H1 (cell line): Measurements from ENCODE around the gene TAF3.

ENCODE experiments used
- BRCA1 ChIP-seq: IDR thresholded peaks from 2 replicates; pipeline ENCODE4 v1.6.1; 2012; ENCODE audit warnings: low read depth, low read length, improper control_type of control experiment
- CREB1 ChIP-seq: IDR thresholded peaks from 2 replicates; pipeline ENCODE4 v1.6.1; 2012; ENCODE audit warnings: inconsistent platforms
- EGR1 ChIP-seq: IDR thresholded peaks from 2 replicates; pipeline ENCODE4 v1.6.1; 2011; ENCODE audit warnings: low read depth, low read length, borderline replicate concordance
- EP300 ChIP-seq, 2 experiments: IDR thresholded peaks; 1 replicate in 1 of 2; 2 replicates in 1 of 2; pipeline ENCODE4 v1.6.1; 2011 to 2012; ENCODE audit warnings: low read depth in 2 of 2, low read length in 2 of 2, mild to moderate bottlenecking in 2 of 2, borderline replicate concordance in 1 of 2, inconsistent platforms in 1 of 2, moderate library complexity in 1 of 2
- POLR2A ChIP-seq, 2 experiments: IDR thresholded peaks; 1 replicate in 1 of 2; 2 replicates in 1 of 2; pipeline ENCODE4 v1.6.1; 2011; ENCODE audit warnings: low read depth in 2 of 2, low read length in 2 of 2, mild to moderate bottlenecking in 2 of 2; ENCODE audit errors: control extremely low read depth in 1 of 2
- POLR2AphosphoS5 ChIP-seq: IDR thresholded peaks from 2 replicates; pipeline ENCODE4 v1.6.1; 2011; ENCODE audit warnings: low read depth, low read length
- RAD21 ChIP-seq, 2 experiments: IDR thresholded peaks in 1 of 2; conservative IDR thresholded peaks in 1 of 2; 2 replicates each; pipeline ENCODE4 v1.6.1; 2011; ENCODE audit warnings: low read depth in 2 of 2, low read length in 2 of 2, improper control_type of control experiment in 1 of 2, inconsistent platforms in 1 of 2, mild to moderate bottlenecking in 1 of 2, moderate library complexity in 1 of 2
- SIRT6 ChIP-seq: IDR thresholded peaks from one replicate; pipeline ENCODE4 v1.7.1; 2012; ENCODE audit warnings: low read length, inconsistent platforms
- SUZ12 ChIP-seq: fragments of 200-600 bp; sonication (generic); IDR thresholded peaks from 2 replicates; pipeline ENCODE4 v1.6.1; 2012; ENCODE audit warnings: mild to moderate bottlenecking, inconsistent platforms, low read length, moderate library complexity, mixed read lengths
- TBP ChIP-seq: IDR thresholded peaks from 2 replicates; pipeline ENCODE4 v1.6.1; 2011; ENCODE audit warnings: low read depth, low read length, improper control_type of control experiment
- TF ChIP-seq, protein P1 (sequence below), 3 experiments: IDR thresholded peaks; 1 replicate in 2 of 3; 2 replicates in 1 of 3; pipeline versions ENCODE4 v1.5.1 to v1.6.1; 2011; ENCODE audit warnings: low read length in 3 of 3, mild to moderate bottlenecking in 3 of 3, inconsistent platforms in 2 of 3, low read depth in 1 of 3, moderate library complexity in 1 of 3; ENCODE audit not compliant: insufficient read depth in 1 of 3; ENCODE audit errors: control extremely low read depth in 1 of 3

GRCh38 chr10:7792541-7792940, 25.8 kb upstream of the TAF3 start:
- TF ChIP-seq TBP (no peak), BRCA1 (no peak), SUZ12 (no peak), CREB1 (no peak), EP300 (IDR thresholded peaks at IDR 0.05; ENCODE audit: borderline replicate concordance in 1 of 2, low read depth in 2 of 2, low read length in 2 of 2) (no peak), SIRT6 (no peak), POLR2A (IDR thresholded peaks at IDR 0.05; ENCODE audit: control extremely low read depth in 1 of 2, low read depth in 2 of 2, low read length in 2 of 2) (no peak), POLR2AphosphoS5 (no peak), EGR1 (no peak), RAD21 (IDR thresholded peaks at IDR 0.05 in 1 of 2, conservative IDR thresholded peaks at IDR 0.05 in 1 of 2; ENCODE audit: low read depth in 2 of 2, low read length in 2 of 2) (no peak)
- TF ChIP-seq, protein P1, sequence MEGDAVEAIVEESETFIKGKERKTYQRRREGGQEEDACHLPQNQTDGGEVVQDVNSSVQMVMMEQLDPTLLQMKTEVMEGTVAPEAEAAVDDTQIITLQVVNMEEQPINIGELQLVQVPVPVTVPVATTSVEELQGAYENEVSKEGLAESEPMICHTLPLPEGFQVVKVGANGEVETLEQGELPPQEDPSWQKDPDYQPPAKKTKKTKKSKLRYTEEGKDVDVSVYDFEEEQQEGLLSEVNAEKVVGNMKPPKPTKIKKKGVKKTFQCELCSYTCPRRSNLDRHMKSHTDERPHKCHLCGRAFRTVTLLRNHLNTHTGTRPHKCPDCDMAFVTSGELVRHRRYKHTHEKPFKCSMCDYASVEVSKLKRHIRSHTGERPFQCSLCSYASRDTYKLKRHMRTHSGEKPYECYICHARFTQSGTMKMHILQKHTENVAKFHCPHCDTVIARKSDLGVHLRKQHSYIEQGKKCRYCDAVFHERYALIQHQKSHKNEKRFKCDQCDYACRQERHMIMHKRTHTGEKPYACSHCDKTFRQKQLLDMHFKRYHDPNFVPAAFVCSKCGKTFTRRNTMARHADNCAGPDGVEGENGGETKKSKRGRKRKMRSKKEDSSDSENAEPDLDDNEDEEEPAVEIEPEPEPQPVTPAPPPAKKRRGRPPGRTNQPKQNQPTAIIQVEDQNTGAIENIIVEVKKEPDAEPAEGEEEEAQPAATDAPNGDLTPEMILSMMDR (IDR thresholded peaks at IDR 0.05; ENCODE audit: control extremely low read depth in 1 of 3, insufficient read depth in 1 of 3, low read depth in 1 of 3, low read length in 3 of 3) = no peak
